OCI-LY1 (cell line): ENCODE results near the gene TRAF5.
A peak's percentile ranks its signal among the peaks of the same experiment; 100 is the strongest.

Source experiments
- H2AFZ ChIP-seq: fragments of 200-600 bp; sonication (generic), shearing (Covaris generic); 2 replicates; pipeline ENCODE4 v1.6.0; 2014; ENCODE audit warnings: antibody characterized with exemption, mild to moderate bottlenecking, low read length
- H3F3A ChIP-seq: fragments of 200-600 bp; sonication (generic), shearing (Covaris generic); 2 replicates; pipeline ENCODE4 v1.6.0; 2014; ENCODE audit warnings: mild to moderate bottlenecking, antibody characterized with exemption, low read length, moderate library complexity; ENCODE audit not compliant: insufficient read depth
- H3K27ac ChIP-seq: fragments of 200-600 bp; sonication (generic); 2 replicates; pipeline ENCODE4 v1.5.1; 2014; ENCODE audit warnings: low read length, mixed run types, mild to moderate bottlenecking, low read depth; ENCODE audit not compliant: poor library complexity, severe bottlenecking
- H3K27me3 ChIP-seq: fragments of 200-600 bp; sonication (generic); 2 replicates; pipeline ENCODE4 v1.6.0; 2014; ENCODE audit warnings: antibody characterized with exemption, mild to moderate bottlenecking, low read length, moderate library complexity; ENCODE audit not compliant: insufficient read depth
- H3K36me3 ChIP-seq: fragments of 200-600 bp; sonication (generic); 2 replicates; pipeline ENCODE4 v1.6.1; 2014; ENCODE audit warnings: mild to moderate bottlenecking, antibody characterized with exemption, low read length, moderate library complexity, mixed read lengths; ENCODE audit not compliant: insufficient read depth
- H3K4me1 ChIP-seq: fragments of 200-600 bp; sonication (generic); 2 replicates; pipeline ENCODE4 v1.5.1; 2014; ENCODE audit warnings: mild to moderate bottlenecking, low read length, moderate library complexity; ENCODE audit not compliant: insufficient read depth, severe bottlenecking
- H3K4me2 ChIP-seq: fragments of 200-600 bp; sonication (generic), shearing (Covaris generic); 2 replicates; pipeline ENCODE4 v1.6.1; 2014; ENCODE audit warnings: low read length
- H3K4me3 ChIP-seq: fragments of 200-600 bp; sonication (generic); 2 replicates; pipeline ENCODE4 v1.5.1; 2014; ENCODE audit warnings: low read length, low read depth, mild to moderate bottlenecking, mixed read lengths; ENCODE audit not compliant: poor library complexity, severe bottlenecking
- H3K79me2 ChIP-seq: fragments of 200-600 bp; shearing (Covaris generic); 2 replicates; pipeline ENCODE4 v1.6.1; 2016; ENCODE audit warnings: mixed run types, low read length, mixed read lengths; ENCODE audit not compliant: insufficient read depth
- H3K9ac ChIP-seq: fragments of 200-600 bp; sonication (generic), shearing (Covaris generic); 2 replicates; pipeline ENCODE4 v1.6.1; 2014; ENCODE audit warnings: mild to moderate bottlenecking, low read length, mixed read lengths
- H3K9me2 ChIP-seq: fragments of 200-600 bp; sonication (generic), shearing (Covaris generic); 2 replicates; pipeline ENCODE4 v1.6.1; 2014; ENCODE audit warnings: low read depth, mild to moderate bottlenecking, low read length, mixed read lengths
- H3K9me3 ChIP-seq: fragments of 200-600 bp; shearing (Covaris generic); 2 replicates; pipeline ENCODE4 v1.6.1; 2014; ENCODE audit warnings: low read length, mixed read lengths
- H4K20me1 ChIP-seq: fragments of 200-600 bp; sonication (generic), shearing (Covaris generic); 2 replicates; pipeline ENCODE4 v1.6.0; 2016; ENCODE audit warnings: mild to moderate bottlenecking, low read length; ENCODE audit not compliant: insufficient read depth
- EZH2 ChIP-seq: fragments of 200-600 bp; sonication (generic), shearing (Covaris generic); IDR thresholded peaks from 2 replicates; pipeline ENCODE4 v1.8.0; 2017; ENCODE audit warnings: borderline replicate concordance, mixed run types, mild to moderate bottlenecking, antibody characterized with exemption, low read length, moderate library complexity, mixed read lengths
- TF ChIP-seq, protein P1 (sequence below): fragments of 200-600 bp; sonication (generic), shearing (Covaris generic); IDR thresholded peaks from 2 replicates; pipeline ENCODE4 v1.5.1; 2017; ENCODE audit warnings: mild to moderate bottlenecking, antibody characterized with exemption, low read length, moderate library complexity, mixed read lengths

TRAF5 gene, protein sequence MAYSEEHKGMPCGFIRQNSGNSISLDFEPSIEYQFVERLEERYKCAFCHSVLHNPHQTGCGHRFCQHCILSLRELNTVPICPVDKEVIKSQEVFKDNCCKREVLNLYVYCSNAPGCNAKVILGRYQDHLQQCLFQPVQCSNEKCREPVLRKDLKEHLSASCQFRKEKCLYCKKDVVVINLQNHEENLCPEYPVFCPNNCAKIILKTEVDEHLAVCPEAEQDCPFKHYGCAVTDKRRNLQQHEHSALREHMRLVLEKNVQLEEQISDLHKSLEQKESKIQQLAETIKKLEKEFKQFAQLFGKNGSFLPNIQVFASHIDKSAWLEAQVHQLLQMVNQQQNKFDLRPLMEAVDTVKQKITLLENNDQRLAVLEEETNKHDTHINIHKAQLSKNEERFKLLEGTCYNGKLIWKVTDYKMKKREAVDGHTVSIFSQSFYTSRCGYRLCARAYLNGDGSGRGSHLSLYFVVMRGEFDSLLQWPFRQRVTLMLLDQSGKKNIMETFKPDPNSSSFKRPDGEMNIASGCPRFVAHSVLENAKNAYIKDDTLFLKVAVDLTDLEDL

DNA sequence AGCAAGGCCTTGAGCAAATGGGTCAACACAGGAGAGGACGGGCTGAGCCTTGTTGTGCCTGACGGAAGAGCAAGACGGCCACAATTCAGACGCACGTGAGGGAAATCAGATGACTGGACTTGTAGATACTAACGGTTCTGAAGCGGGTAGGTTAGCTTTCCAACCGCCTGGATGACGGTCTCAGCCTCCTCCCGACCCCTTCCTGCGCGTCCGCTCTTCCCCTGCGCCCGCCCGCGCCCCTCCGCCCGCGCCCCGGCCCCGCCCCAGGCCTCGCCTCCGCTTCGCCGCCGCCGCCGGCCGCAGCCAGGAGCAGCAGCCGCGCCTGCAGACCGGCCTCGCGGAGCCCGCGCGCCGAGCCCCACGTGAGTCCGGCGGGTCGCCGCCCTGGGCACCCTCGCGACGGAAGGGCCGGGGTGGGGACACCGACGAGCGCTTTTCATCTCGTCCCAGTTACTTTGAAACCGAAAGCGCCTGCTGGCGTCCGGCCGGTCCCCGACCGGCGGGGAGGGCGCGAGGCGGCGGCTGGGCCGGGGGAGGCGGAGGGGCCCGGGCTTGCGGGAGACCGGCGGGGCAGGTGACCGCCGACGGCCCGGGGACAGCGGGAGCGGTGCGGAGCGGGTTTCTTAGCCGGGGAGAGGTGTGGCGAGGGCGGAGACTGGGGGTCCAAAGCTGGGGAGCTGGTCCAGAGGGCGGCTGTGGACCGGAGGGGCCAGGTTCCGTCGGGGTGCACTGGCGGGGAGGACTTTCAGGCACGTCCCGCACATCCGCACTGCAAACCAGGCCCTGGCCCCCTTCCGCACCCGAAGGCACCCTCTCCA, at the start of gene TRAF5:
Gene TRAF5, plus strand, starts transcription at position 306 of the 818 bp plus-strand sequence. CDS start 26,407 bp downstream, outside the sequence.
- Histone ChIP-seq H3K4me3 (peak within 1 kb of the TSS; percentile 83), H3K9me2 (no peaks in the 10 kb centered on the region), H3K36me3 (peaks cover 4% of the 10 kb centered on the region; the same call in 1 of the 2 replicates), H3K4me2 (peak within 1 kb of the TSS; percentile 65), H4K20me1 (no peaks in the 10 kb centered on the region), H3K9ac (peak within 1 kb of the TSS; percentile 85), H3K4me1 (peaks cover 56% of the 10 kb centered on the region), H2AFZ (0 out of 2 replicates have a peak within 1 kb of the TSS, but pooled peaks have one; percentile 8), H3K27me3 (no peaks in the 10 kb centered on the region), H3K9me3 (no peaks in the 10 kb centered on the region), H3K79me2 (peaks cover 21% of the 10 kb centered on the region), H3F3A (no peaks in the 10 kb centered on the region), H3K27ac (peak within 1 kb of the TSS; percentile 88)
- TF ChIP-seq EZH2 = no peak
- TF ChIP-seq, protein P1, sequence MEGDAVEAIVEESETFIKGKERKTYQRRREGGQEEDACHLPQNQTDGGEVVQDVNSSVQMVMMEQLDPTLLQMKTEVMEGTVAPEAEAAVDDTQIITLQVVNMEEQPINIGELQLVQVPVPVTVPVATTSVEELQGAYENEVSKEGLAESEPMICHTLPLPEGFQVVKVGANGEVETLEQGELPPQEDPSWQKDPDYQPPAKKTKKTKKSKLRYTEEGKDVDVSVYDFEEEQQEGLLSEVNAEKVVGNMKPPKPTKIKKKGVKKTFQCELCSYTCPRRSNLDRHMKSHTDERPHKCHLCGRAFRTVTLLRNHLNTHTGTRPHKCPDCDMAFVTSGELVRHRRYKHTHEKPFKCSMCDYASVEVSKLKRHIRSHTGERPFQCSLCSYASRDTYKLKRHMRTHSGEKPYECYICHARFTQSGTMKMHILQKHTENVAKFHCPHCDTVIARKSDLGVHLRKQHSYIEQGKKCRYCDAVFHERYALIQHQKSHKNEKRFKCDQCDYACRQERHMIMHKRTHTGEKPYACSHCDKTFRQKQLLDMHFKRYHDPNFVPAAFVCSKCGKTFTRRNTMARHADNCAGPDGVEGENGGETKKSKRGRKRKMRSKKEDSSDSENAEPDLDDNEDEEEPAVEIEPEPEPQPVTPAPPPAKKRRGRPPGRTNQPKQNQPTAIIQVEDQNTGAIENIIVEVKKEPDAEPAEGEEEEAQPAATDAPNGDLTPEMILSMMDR = no peak

DNA sequence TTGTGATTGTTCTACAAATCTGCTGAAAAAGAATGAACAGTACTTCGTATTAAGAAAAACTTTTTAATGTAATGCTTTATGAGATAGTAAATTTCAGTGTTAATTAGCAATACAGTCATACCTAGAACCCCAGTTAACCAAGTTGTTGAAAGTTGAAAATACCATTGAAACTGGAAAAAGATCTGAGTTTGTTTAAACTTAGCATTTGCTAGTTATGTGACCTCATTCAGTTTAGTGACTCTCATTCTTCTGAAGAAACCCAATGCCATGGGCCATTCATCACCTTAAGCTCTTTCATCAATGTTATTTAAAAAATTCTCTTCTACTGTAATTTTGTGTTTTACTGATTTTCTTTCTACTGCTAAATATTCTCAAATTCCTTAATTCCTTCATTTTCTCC, 47.3 kb upstream of the TRAF5 start:
- Histone ChIP-seq H3K27me3 (no peaks in the 10 kb centered on the region), H3K79me2 (no peaks in the 10 kb centered on the region), H3F3A (no peaks in the 10 kb centered on the region), H2AFZ (no peak overlapping the region), H3K27ac (no peak overlapping the region), H3K36me3 (peaks cover 60% of the 10 kb centered on the region), H3K4me1 (no peaks in the 10 kb centered on the region), H3K9me2 (no peaks in the 10 kb centered on the region; the same call in 1 of the 2 replicates), H4K20me1 (no peaks in the 10 kb centered on the region), H3K9ac (no peak overlapping the region), H3K9me3 (no peaks in the 10 kb centered on the region), H3K4me2 (no peak overlapping the region), H3K4me3 (no peak overlapping the region)
- TF ChIP-seq EZH2 = no peak
- TF ChIP-seq, protein P1 = no peak

DNA sequence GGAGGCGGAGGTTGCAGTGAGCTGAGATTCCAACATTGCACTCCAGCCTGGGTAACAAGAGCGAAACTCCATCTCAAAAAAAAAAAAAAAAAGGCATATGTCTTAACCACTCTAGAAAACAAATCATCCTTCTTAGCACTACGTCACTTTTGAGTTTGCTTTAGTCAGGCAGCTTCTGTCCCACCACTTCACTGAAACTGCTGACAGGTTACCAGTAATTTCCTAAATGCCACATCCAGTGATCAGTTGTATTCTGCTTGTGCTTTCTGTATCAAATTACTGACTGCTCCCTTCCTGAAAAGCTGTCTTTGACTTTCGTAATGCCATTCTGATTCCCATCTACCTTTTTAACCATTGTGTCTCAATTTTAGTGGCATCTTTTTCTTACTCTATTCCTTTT, 45.7 kb upstream of the TRAF5 start:
- no peaks in the 10 kb centered on the region; the same call in 1 of the 2 replicates for H3K9me2 ChIP-seq
- TF ChIP-seq, protein P1 = no peak
- no peak for TF ChIP-seq EZH2
- no peaks in the 10 kb centered on the region for H3K4me1 ChIP-seq
- H3F3A ChIP-seq = no peaks in the 10 kb centered on the region
- H3K36me3 ChIP-seq = peaks cover 62% of the 10 kb centered on the region
- no peak overlapping the region for H3K4me3 ChIP-seq
- H4K20me1 ChIP-seq = no peaks in the 10 kb centered on the region
- no peak overlapping the region for H3K4me2 ChIP-seq
- no peaks in the 10 kb centered on the region for H3K27me3 ChIP-seq
- no peak overlapping the region for H3K27ac ChIP-seq
- H3K9ac ChIP-seq = no peak overlapping the region
- H3K9me3 ChIP-seq = no peaks in the 10 kb centered on the region
- H3K79me2 ChIP-seq = no peaks in the 10 kb centered on the region
- no peak overlapping the region for H2AFZ ChIP-seq
